ENCODE measurements around the gene SPAG9. TPM values are rescaled to one million over a fixed set of nuclear protein-coding genes. Genes with fewer than 3 reads are reported as not detected.

Gene SPAG9
- total RNA-seq, 1 donor from 2014 or later: 72.9 TPM

- DNase-seq (ENCODE audit: low spot score in 2 of 2, unreplicated experiment in 2 of 2): no peak
- Mint-ChIP-seq H3K9me3 (no peaks in the 10 kb centered on the region), H3K27me3 (ENCODE audit: low read depth) (no peaks in the 10 kb centered on the region), H3K36me3 (no peaks in the 10 kb centered on the region), H3K4me1 (peaks cover 8% of the 10 kb centered on the region), H3K27ac (no peak overlapping the region), H3K4me3 (no peak overlapping the region)
- TF ChIP-seq CTCF (IDR thresholded peaks at IDR 0.05; ENCODE audit: unreplicated experiment): no peak
Measured at GRCh38 chr17:51147650-51148049, 27.0 kb upstream of the SPAG9 start.

GRCh38 chr17:51144266-51145022 is 23.8 kb upstream of the SPAG9 start:
- H3K4me3 Mint-ChIP-seq: no peak overlapping the region
- H3K27me3 Mint-ChIP-seq (ENCODE audit: low read depth): no peaks in the 10 kb centered on the region
- TF ChIP-seq CTCF (IDR thresholded peaks at IDR 0.05; ENCODE audit: unreplicated experiment): no peak
- DNase-seq (ENCODE audit: low spot score in 2 of 2, unreplicated experiment in 2 of 2): no peak
- H3K4me1 Mint-ChIP-seq: peaks cover 8% of the 10 kb centered on the region
- H3K36me3 Mint-ChIP-seq: no peaks in the 10 kb centered on the region
- H3K9me3 Mint-ChIP-seq: no peaks in the 10 kb centered on the region
- peak overlapping the region; percentile 39 for H3K27ac Mint-ChIP-seq

GRCh38 chr17:51142597-51142996 is 21.9 kb upstream of the SPAG9 start:
- peaks cover 8% of the 10 kb centered on the region for H3K4me1 Mint-ChIP-seq
- H3K27me3 Mint-ChIP-seq (ENCODE audit: low read depth): no peaks in the 10 kb centered on the region
- no peak for TF ChIP-seq CTCF (IDR thresholded peaks at IDR 0.05; ENCODE audit: unreplicated experiment)
- no peak for DNase-seq (ENCODE audit: low spot score in 2 of 2, unreplicated experiment in 2 of 2)
- H3K9me3 Mint-ChIP-seq: no peaks in the 10 kb centered on the region
- H3K36me3 Mint-ChIP-seq: no peaks in the 10 kb centered on the region
- no peak overlapping the region for H3K27ac Mint-ChIP-seq
- no peak overlapping the region for H3K4me3 Mint-ChIP-seq

- H3K4me3 Mint-ChIP-seq: no peak overlapping the region
- H3K9me3 Mint-ChIP-seq: peaks cover 3% of the 10 kb centered on the region
- no peaks in the 10 kb centered on the region for H3K4me1 Mint-ChIP-seq
- DNase-seq (ENCODE audit: low spot score in 2 of 2, unreplicated experiment in 2 of 2): no peak
- no peak overlapping the region for H3K27ac Mint-ChIP-seq
- TF ChIP-seq CTCF (IDR thresholded peaks at IDR 0.05; ENCODE audit: unreplicated experiment): no peak
- no peaks in the 10 kb centered on the region for H3K36me3 Mint-ChIP-seq
- no peaks in the 10 kb centered on the region for H3K27me3 Mint-ChIP-seq (ENCODE audit: low read depth)
Measured at GRCh38 chr17:51135956-51136355, 15.3 kb upstream of the SPAG9 start.

GRCh38 chr17:51133365-51133764 is 12.7 kb upstream of the SPAG9 start:
- no peaks in the 10 kb centered on the region for H3K36me3 Mint-ChIP-seq
- H3K4me1 Mint-ChIP-seq: no peaks in the 10 kb centered on the region
- no peak overlapping the region for H3K27ac Mint-ChIP-seq
- no peak for DNase-seq (ENCODE audit: low spot score in 2 of 2, unreplicated experiment in 2 of 2)
- no peak for TF ChIP-seq CTCF (IDR thresholded peaks at IDR 0.05; ENCODE audit: unreplicated experiment)
- H3K27me3 Mint-ChIP-seq (ENCODE audit: low read depth): no peaks in the 10 kb centered on the region
- H3K9me3 Mint-ChIP-seq: peaks cover 3% of the 10 kb centered on the region
- no peak overlapping the region for H3K4me3 Mint-ChIP-seq

All from mesothelial cell of epicardium (in vitro differentiated cells).